Measurements from ENCODE around the gene LYST. TPM values are rescaled to one million over a fixed set of nuclear protein-coding genes. Genes with fewer than 3 reads are reported as not detected.
"Not testable (repeated sequence)": the region's sequence is repeated elsewhere in the genome, so short reads cannot be mapped to it uniquely, and the experiment has no call there.

Gene LYST
- total RNA-seq, 1 experiment from 2014 or later, result 10.9 TPM

GRCh38 chr1:235759336-235759735 lies 107.4 kb downstream of the LYST start:
- no peak for DNase-seq (ENCODE audit: low read depth)

GRCh38 chr1:235758931-235759330 lies 107.8 kb downstream of the LYST start:
- DNase-seq (ENCODE audit: low read depth), result peak; percentile 6

DNA sequence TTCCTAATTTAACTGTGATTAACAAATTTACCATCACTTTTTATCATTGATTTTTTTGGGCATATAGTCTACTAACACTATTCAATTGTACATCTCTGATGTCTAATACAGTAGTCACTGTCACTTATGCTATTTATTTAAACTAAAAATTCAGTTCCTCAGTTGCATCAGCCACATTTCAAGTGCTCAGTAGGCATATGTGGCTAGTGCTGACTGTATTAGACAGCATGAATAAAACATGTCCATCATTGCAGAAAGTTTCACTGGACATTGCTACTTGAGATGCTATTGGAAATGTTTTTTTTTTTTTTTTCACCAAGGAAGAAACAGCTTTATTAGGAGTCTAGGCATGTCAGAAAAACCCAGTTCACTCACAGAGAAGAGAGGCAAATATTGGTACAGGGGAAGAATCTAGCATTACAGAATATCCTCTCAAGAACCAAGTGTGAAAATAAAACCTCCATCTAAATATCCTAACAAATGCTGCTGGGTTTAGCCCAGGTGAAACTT lies 109.1 kb downstream of the LYST start:
- DNase-seq (ENCODE audit: low read depth), result no peak

DNA sequence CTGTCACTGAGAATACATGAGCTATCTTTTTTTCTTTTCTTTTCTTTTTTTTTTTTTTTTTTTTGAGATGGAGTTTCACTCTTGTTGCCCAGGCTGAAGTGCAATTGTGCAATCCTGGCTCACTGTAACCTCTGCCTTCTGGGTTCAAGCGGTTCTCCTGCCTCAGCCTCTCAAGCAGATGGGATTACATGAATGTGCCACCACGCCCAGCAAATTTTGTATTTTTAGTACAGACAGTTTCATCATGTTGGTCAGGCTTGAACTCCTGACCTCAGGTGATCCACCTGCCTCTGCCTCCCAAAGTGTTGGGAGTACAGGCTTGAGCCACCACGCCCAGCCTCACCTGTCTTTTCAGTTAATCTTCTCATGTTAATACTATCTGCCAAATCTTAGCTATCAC lies 112.5 kb downstream of the LYST start:
- not testable (repeated sequence) for DNase-seq (ENCODE audit: low read depth)

DNA sequence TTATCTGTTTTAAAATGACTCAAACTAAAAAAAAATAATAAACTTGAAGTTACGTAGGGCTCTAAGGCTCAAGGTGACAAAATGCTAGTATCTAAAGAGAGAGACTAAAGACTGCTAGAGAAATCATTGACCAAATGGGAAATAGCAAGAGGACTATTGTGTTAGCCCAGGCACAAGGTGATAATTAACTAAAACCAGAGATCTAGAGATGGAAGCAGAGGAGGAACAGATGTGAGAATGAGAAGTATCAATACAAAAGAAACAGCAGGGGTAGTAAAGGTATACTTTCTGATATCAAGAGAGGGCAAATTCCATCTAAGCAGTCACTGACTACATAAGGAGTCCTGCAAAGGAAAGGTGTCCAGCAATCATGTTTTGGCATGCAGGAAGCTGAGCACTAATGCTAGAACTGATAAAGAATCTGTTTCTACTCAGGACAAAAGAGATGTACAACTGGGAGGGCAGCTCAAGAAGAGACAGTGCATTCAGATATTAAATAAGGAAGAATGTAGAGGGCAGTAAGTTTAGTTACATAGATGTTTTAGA lies 116.9 kb downstream of the LYST start:
- DNase-seq (ENCODE audit: low read depth), result no peak

DNA sequence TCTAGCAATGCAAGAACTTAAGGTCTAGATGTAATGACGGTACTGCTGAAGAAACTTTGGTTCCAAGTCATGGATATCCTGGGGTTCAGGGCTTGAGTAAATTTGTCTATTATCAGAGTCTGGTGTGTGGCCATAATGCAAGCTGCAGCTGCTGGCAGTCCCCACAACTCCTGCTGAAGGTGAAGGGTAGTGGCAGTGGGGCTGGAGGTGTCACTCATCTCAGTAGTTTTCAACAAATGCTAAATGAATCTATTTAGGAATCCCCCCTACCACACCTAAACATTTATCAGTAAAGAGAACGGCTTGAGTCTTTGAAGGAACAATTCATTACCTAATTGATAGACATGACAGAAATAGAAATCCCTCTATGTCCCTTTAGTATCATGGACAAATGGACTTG lies 118.0 kb downstream of the LYST start:
- no peak for DNase-seq (ENCODE audit: low read depth)

DNA sequence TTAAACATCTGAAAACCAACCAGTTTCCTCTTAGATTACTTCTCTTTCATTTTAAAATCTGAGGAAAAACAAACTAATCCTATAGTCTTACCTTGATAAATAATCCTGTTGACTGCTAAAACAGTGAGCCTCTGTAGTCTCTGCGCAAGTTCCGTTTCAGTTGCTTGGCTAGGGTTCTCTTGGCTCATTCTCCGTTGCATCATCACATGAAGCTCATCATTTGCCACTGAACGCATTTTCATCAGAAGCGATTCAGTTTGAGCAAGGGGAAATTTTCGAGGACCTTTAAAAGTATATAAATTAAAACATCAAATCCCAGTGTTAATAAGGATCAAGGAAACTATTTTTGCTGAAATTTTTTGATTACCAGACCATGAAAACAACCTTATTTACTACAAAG lies 120.5 kb downstream of the LYST start:
- no peak for DNase-seq (ENCODE audit: low read depth)

DNA sequence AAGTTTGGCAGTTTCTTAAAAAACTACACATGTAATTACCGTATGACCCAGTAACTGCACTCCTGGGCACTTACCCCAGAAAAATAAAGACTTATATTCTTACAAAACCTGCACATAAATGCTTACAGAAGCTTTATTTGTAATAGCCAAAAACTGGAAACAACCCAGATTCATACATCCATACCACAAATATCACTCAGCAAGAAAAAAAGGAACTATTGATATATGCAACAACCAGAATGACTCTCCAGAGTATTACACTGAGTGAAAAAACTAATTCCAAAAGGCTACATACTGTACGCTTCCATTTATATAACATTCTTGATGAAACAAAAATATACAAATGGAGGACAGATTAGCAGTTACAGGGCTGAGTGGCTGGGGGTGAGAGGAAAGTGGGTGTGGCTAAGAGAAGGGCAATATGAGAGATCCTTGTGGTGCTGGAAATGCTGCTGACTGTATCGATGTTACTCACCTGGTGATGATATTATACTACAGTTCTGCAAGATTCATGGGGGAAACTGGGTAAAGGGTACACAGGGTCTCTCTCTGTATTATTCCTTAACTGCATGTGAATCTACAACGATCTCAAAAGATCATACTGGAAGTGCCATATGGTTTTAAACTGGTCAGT lies 121.1 kb downstream of the LYST start:
- no peak for DNase-seq (ENCODE audit: low read depth)

- DNase-seq (ENCODE audit: low read depth), result no peak
Measured at GRCh38 chr1:235742914-235743599, 123.6 kb downstream of the LYST start.

DNA sequence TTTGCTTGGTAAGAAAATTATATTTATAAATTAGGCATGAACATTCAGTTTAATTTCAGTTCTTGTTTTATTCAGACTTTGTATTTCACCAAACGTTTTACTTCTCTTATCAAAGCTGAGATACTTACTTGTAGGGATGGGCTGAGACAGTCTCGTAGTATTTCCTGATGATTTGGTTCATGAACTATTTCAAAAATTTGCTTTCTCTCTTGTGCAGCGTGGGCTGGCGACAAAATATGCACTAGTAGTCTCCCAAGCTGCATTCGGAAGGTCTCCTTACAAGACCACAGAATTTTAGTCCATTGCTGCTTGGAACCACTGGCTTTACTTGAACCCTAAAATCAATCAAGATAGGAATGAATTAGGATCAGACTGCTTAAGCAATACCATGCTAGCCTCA lies 125.4 kb downstream of the LYST start:
- peak; percentile 58 for DNase-seq (ENCODE audit: low read depth)

DNA sequence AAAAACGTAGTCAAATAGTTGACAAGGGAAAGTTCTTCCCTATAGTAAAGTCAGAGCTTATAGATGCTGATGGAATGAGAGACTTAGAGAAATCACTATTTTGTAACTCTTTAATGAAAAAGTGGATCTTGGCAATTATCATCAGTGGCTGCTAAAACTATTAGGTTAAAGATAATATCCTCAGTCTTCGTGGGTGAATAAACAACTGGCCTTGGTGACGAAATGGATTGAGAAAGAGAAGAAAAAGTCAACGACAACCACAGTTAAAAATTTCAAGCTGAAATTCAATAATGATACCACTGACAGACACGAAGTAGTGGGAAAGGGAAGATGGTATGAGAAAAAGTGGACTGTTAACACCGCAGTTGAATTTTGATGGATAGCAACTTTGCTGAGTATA lies 127.1 kb downstream of the LYST start:
- DNase-seq (ENCODE audit: low read depth), result no peak

- DNase-seq (ENCODE audit: low read depth), result peak; percentile 29
Measured at GRCh38 chr1:235739124-235739523, 127.6 kb downstream of the LYST start.

DNA sequence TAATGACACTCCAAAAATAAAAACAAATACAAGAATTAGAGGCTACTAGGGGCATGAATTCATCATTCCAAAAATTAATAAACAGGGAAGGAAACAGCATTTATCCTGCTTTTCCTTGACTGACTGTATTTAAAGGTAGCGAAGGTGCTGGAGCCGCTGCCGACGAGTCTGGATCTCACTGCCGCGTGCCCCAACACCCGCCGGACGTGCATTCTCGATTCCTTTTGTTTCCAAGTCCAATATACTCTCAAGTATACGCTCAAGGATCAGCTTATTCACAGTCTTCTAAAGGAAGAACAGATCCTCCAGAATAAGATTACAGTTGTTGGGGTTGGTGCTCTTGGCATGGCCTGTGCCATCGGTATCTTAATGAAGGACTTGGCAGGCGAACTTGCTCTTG lies 129.0 kb downstream of the LYST start:
- no peak for DNase-seq (ENCODE audit: low read depth)

GRCh38 chr1:235736263-235736662 lies 130.4 kb downstream of the LYST start:
- DNase-seq (ENCODE audit: low read depth), result no peak

DNA sequence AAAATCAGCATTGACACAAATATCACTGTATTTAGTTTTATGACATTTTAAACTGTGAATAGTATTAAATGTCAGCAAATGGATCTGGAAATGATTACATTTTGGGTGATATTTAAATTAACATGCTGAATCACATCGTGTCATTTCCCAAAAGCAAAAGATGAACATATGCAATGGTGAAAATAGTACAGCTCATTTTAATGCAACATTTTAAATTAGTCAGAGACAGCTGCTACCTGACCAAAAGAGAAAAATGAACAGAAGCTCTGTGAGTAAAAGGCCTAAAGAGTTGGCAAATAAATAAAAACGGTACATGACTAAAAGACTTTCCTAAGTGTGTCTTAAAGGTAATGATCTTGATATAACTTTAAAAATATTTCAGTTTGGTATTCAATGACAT lies 131.1 kb downstream of the LYST start:
- no peak for DNase-seq (ENCODE audit: low read depth)

GRCh38 chr1:235734335-235734734 lies 132.4 kb downstream of the LYST start:
- DNase-seq (ENCODE audit: low read depth), result no peak

DNA sequence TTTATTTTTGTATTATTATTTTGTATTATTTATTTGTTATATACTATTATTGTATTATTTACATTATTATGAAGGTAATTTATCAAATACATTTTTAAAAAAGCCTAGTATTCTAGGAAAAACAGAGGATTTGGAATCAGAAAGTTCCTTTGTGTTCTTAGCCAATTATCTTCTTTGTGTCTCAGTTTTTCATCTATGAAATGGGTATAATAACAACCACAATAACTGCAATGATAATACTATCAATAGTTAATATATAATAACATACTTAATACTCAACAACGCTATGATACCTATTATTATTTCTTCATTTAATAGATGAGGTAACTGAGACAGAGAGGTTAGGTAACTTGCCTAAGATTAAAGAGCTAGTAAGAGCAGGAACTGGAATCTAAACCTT lies 136.7 kb downstream of the LYST start:
- no peak for DNase-seq (ENCODE audit: low read depth)

DNA sequence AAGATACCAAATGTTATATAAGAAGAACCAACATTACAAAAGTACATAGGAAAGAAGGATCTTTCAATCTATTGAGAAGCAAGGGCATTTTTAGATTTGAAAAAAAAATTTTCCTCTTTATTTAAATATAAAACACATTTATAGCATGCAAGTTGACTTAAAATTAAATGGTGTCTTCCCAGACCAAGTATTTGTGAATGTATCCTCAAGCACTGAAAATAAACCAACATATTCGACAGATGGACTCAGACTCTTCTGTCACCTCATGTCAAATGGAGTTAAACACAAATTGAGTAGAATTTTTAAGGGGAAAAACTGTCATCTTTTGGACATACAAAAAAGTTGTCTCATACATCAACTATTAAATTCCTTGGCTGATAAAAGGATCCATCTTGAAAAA lies 140.1 kb downstream of the LYST start:
- no peak for DNase-seq (ENCODE audit: low read depth)

GRCh38 chr1:235725434-235725833 lies 141.3 kb downstream of the LYST start:
- DNase-seq (ENCODE audit: low read depth), result no peak

- no peak for DNase-seq (ENCODE audit: low read depth)
Measured at GRCh38 chr1:235724730-235725129, 142.0 kb downstream of the LYST start.

GRCh38 chr1:235722858-235723257 lies 143.8 kb downstream of the LYST start:
- no peak for DNase-seq (ENCODE audit: low read depth)

- no peak for DNase-seq (ENCODE audit: low read depth)
Measured at GRCh38 chr1:235721982-235722381, 144.7 kb downstream of the LYST start.

DNA sequence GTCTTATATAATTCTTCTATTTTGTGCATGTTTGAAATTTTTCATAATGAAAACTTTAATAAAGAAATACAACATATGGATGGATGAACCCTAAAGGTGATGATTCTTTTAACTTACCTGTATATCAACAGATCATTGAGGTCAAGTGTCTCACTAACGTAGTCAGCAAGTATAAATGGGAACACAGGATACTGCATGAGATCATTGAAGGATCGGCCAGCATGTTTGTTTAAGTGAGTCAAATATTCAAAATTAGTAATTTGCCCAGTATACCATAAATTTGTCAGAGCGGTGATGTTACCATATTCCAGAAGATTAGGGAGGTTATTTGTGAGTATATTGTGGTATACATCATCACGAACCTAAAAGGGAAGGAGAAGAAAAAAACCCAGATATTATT lies 146.2 kb downstream of the LYST start:
- DNase-seq (ENCODE audit: low read depth), result no peak
